HG03460 (cell line): ENCODE data around the gene ITGAE.

Experiments
- ATAC-seq: cut with Tn5 transposase; IDR thresholded peaks from one replicate; pipeline ENCODE4 v1.9.1; 2021; ENCODE audit not compliant: unreplicated experiment

Gene ITGAE

GRCh38 chr17:3695723-3696411 lies 105.1 kb downstream of the ITGAE start, which contains the start of gene P2RX5:
Gene P2RX5 (minus strand): TSS chr17:3696155. CDS start chr17:3696005, 150 bp downstream.
- no peak for ATAC-seq

GRCh38 chr17:3695129-3695722 lies 105.8 kb downstream of the ITGAE start:
- no peak for ATAC-seq

- ATAC-seq: no peak
Observed at GRCh38 chr17:3693829-3694231, 107.2 kb downstream of the ITGAE start.

GRCh38 chr17:3693141-3693540 lies 107.8 kb downstream of the ITGAE start:
- no peak for ATAC-seq

- ATAC-seq: no peak
Observed at GRCh38 chr17:3692346-3692745, 108.6 kb downstream of the ITGAE start.

- no peak for ATAC-seq
Observed at GRCh38 chr17:3691617-3692067, 109.3 kb downstream of the ITGAE start.

GRCh38 chr17:3690094-3690715 lies 110.8 kb downstream of the ITGAE start:
- ATAC-seq: no peak

- no peak for ATAC-seq
Observed at GRCh38 chr17:3689262-3690093, 111.5 kb downstream of the ITGAE start.

- ATAC-seq: no peak
Observed at GRCh38 chr17:3688852-3689261, 112.1 kb downstream of the ITGAE start.

- ATAC-seq: no peak
Observed at GRCh38 chr17:3688027-3688553, 112.9 kb downstream of the ITGAE start.

GRCh38 chr17:3685174-3685573 lies 115.8 kb downstream of the ITGAE start:
- no peak for ATAC-seq

- no peak for ATAC-seq
Observed at GRCh38 chr17:3683054-3683511, 117.9 kb downstream of the ITGAE start.

- no peak for ATAC-seq
Observed at GRCh38 chr17:3682033-3682432, 119.0 kb downstream of the ITGAE start.

- no peak for ATAC-seq
Observed at GRCh38 chr17:3681565-3681964, 119.4 kb downstream of the ITGAE start.

- no peak for ATAC-seq
Observed at GRCh38 chr17:3681057-3681456, 119.9 kb downstream of the ITGAE start.

GRCh38 chr17:3679531-3680126 lies 121.4 kb downstream of the ITGAE start:
- no peak for ATAC-seq

- no peak for ATAC-seq
Observed at GRCh38 chr17:3678821-3679530, 122.0 kb downstream of the ITGAE start.

- ATAC-seq: no peak
Observed at GRCh38 chr17:3678095-3678820, 122.7 kb downstream of the ITGAE start.

- ATAC-seq: no peak
Observed at GRCh38 chr17:3675886-3676285, 125.1 kb downstream of the ITGAE start.
